Measurements from ENCODE around the gene HDAC4. TPM values are rescaled to one million over a fixed set of nuclear protein-coding genes. Genes with fewer than 3 reads are reported as not detected.

Gene HDAC4
- total and polyA plus RNA-seq, 7 donors = 7.9 to 329 (median 129) TPM

GRCh38 chr2:239037559-239037910 lies 363.3 kb downstream of the HDAC4 start:
- intact Hi-C loops (cut with DNase I) = loop anchor here in 1 of 2 donors (10.0 kb wide), 2 partner anchors 847 to 957 kb away; no protein-coding TSS in a partner anchor
- H3K27me3 ChIP-seq (ENCODE audit: insufficient read depth in 3 of 3, low read length in 2 of 3) = peaks cover 0 to 3% (median 0%) of the 10 kb centered on the region in 3 donors
- ATAC-seq = no peak
- DNase-seq = no peak
- no peaks in the 10 kb centered on the region for H3K9me3 ChIP-seq
- no peaks in the 10 kb centered on the region for H3K36me3 ChIP-seq (ENCODE audit: insufficient read depth in 1 of 2, low read depth in 1 of 2)
- TF ChIP-seq CTCF (IDR thresholded peaks at IDR 0.05) = no peak
- 90 to 95% (median 94%) methylated on average over 15 to 16 of the region's 16 CpGs for WGBS, 3 donors
- no peak overlapping the region for H3K27ac ChIP-seq
- no peak overlapping the region for H3K4me3 ChIP-seq
- peaks cover 6% of the 10 kb centered on the region for H3K4me1 ChIP-seq

- Histone ChIP-seq H3K27me3 (ENCODE audit: insufficient read depth in 3 of 3, low read length in 2 of 3) (peaks cover 0 to 3% (median 0%) of the 10 kb centered on the region in 3 donors), H3K36me3 (ENCODE audit: insufficient read depth in 1 of 2, low read depth in 1 of 2) (no peaks in the 10 kb centered on the region), H3K9me3 (no peaks in the 10 kb centered on the region), H3K4me3 (no peak overlapping the region), H3K27ac (no peak overlapping the region), H3K4me1 (peaks cover 6% of the 10 kb centered on the region)
- intact Hi-C loops (cut with DNase I) = loop anchor here in 1 of 2 donors (10.0 kb wide), 2 partner anchors 848 to 958 kb away; no protein-coding TSS in a partner anchor
- DNase-seq (no peak), ATAC-seq (no peak)
- WGBS, 3 donors = 92 to 93% (median 92%) methylated on average over 20 to 21 of the region's 21 CpGs
- TF ChIP-seq CTCF (IDR thresholded peaks at IDR 0.05) = no peak
Measured at GRCh38 chr2:239036819-239037558, 363.8 kb downstream of the HDAC4 start.

- Histone ChIP-seq H3K4me1 (peaks cover 6% of the 10 kb centered on the region), H3K36me3 (ENCODE audit: insufficient read depth in 1 of 2, low read depth in 1 of 2) (no peaks in the 10 kb centered on the region), H3K4me3 (no peak overlapping the region), H3K27ac (no peak overlapping the region), H3K9me3 (no peaks in the 10 kb centered on the region), H3K27me3 (ENCODE audit: insufficient read depth in 3 of 3, low read length in 2 of 3) (peaks cover 0 to 3% (median 0%) of the 10 kb centered on the region in 3 donors)
- no peak for TF ChIP-seq CTCF (IDR thresholded peaks at IDR 0.05)
- DNase-seq = peak in 1 of 2 donors; percentile 40
- ATAC-seq = no peak
- 70 to 76% (median 71%) methylated on average over 11 to 15 of the region's 15 CpGs for WGBS, 3 donors
- intact Hi-C loops (cut with DNase I) = loop anchor here (2.0 to 10.0 kb wide), 3 partner anchors 847 to 959 kb away; no protein-coding TSS in a partner anchor
Measured at GRCh38 chr2:239035997-239036731, 364.7 kb downstream of the HDAC4 start.

GRCh38 chr2:239035361-239035814 lies 365.4 kb downstream of the HDAC4 start:
- H3K4me1 ChIP-seq = peaks cover 6% of the 10 kb centered on the region
- DNase-seq (peak; percentile 55 to 83), ATAC-seq (peak; percentile 79 to 95 (median 88))
- H3K27me3 ChIP-seq (ENCODE audit: insufficient read depth in 3 of 3, low read length in 2 of 3) = peaks cover 0 to 4% (median 3%) of the 10 kb centered on the region in 3 donors
- H3K27ac ChIP-seq = no peak overlapping the region
- 33 to 40% (median 39%) methylated on average over 25 to 29 of the region's 29 CpGs for WGBS, 3 donors
- H3K36me3 ChIP-seq (ENCODE audit: insufficient read depth in 1 of 2, low read depth in 1 of 2) = no peaks in the 10 kb centered on the region
- peak; percentile 86 for TF ChIP-seq CTCF (IDR thresholded peaks at IDR 0.05)
- H3K4me3 ChIP-seq = no peak overlapping the region
- no peaks in the 10 kb centered on the region for H3K9me3 ChIP-seq
- intact Hi-C loops (cut with DNase I) = loop anchor here (2.0 to 10.0 kb wide), 3 partner anchors 847 to 959 kb away; no protein-coding TSS in a partner anchor

Measured in psoas muscle (tissue), 8 donors.